Activated naive CD8-positive, alpha-beta T cell treated with anti-CD3 and anti-CD28 coated beads, Interleukin-2, amount 50 U/mL, for 16 hours (primary cell): ENCODE measurements around the gene ZNF467.

Source experiments
- DNase-seq: peaks from one replicate; pipeline ENCODE4 v3.0.0-alpha.2; 2020; ENCODE audit warnings: low read depth, low spot score

Gene ZNF467

DNA sequence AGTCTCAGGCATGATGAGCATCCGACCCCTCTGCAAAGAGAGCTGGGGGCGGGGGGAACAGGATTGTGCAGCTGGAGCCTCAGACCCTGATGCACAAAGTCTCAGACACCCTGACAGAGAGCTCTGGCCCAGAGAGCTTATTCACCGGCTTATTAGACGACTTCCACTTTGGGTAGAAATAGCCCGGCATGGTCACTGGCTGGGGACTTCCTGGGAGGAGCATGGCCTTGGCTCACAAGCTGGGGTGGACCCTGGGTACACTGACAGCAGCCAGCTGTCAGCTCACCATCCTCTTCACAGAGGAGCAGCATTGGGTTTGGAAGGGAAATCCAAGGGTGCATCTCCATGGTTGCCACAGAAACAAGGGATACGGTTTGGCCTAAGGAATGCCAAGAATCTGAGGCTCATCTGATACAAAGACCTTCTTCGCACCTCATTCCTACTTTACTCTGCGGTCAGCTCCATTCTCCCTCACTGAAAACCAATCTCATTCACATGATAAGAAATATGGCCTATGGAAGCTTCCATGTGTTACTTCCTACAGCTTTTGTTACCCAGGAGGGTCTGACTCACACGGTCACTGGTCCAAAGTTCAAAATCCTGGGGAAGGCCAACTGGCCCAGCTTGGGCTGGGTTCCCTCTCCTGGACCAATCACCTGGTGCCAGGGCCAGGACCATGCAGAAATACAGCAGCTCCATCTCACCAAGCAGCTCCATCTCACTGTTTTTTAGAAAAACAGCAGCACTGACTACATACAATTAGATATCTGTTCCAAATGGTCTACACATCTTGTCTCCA is 25.1 kb downstream of the ZNF467 start:
- DNase-seq: no peak

DNA sequence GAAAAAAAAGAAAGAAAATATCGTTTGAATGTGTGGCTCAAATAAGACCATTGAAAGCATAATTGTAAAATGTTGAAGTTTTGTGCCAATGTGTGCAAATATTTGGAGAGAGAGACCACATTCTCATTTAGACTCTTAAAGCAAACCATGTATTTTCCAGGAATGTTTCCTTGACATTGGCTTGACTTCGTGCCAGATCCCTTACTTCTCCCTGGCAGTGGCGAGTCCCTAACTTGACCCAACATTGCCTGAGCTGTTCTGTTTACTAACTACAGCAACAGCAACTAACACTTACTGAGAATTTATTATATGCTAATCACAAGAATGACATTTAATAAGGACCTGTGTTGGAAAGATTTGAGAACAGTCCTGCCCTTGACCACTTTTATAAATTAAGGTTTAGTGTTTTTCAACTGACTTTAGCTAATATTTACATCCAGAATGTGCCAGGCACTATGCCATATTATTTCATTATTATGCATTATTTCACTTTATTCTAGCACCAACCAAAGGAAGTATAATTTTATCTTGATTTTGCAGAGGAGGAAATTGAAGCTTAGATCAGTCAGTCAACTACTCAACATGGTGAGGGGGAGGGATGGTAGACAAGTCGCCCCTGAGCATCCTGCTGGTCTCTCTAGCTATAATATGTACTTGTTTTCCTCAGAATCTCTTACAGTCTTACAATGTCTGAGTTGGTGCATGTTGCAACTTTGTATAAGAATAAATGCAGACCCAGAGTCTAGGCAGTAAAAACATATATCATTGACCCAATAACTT is 29.7 kb downstream of the ZNF467 start:
- DNase-seq: no peak

DNA sequence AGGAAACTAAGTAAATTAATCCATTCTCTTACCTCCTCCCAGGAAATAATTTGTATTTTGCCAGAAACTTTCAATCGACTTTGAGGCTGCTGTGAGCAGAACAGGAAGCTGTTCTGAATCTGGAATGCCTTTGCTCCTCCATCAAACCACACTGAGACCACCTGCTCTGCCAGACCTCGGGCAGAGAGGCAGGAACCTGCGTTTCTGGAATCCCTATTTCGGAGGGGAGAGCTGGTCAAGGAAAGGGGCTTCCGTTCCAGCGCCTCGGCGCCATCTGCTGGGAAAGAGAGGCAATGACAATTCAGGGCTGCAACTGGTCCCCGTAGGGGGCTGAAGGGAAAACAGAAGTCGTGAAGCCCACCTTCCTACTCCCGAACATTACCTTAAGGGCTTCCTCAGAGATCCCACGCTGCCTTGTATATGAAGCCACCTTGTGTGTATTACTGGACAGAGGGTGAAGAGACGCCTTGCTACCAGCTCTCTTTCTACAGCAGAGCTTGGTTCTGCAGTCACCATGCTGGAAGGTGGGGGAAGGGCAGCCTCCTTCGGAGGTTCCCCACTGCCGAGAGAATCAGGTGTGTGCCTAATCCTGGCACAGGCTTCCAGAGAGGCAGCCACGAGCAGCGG is 31.2 kb downstream of the ZNF467 start:
- DNase-seq: no peak

DNA sequence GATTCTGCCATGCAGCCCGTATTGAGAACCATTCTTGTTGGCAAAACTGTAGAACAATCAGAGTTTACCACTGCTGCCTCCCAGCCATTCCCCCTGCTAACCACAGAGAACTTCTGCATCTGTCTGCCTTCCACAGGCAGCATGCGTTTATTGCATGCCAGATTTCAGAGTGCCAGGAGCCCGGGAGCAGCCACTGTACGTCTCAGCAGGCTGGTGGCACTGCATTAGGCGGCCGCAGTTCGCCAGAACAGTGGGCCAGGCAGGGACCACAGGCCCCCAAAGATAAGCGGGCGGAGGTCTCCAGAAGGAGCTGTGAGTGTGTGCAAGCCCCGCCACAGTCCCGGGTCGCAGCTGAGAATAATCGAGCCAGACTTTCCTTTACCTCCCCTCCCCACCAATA is 31.8 kb downstream of the ZNF467 start:
- no peak for DNase-seq

DNA sequence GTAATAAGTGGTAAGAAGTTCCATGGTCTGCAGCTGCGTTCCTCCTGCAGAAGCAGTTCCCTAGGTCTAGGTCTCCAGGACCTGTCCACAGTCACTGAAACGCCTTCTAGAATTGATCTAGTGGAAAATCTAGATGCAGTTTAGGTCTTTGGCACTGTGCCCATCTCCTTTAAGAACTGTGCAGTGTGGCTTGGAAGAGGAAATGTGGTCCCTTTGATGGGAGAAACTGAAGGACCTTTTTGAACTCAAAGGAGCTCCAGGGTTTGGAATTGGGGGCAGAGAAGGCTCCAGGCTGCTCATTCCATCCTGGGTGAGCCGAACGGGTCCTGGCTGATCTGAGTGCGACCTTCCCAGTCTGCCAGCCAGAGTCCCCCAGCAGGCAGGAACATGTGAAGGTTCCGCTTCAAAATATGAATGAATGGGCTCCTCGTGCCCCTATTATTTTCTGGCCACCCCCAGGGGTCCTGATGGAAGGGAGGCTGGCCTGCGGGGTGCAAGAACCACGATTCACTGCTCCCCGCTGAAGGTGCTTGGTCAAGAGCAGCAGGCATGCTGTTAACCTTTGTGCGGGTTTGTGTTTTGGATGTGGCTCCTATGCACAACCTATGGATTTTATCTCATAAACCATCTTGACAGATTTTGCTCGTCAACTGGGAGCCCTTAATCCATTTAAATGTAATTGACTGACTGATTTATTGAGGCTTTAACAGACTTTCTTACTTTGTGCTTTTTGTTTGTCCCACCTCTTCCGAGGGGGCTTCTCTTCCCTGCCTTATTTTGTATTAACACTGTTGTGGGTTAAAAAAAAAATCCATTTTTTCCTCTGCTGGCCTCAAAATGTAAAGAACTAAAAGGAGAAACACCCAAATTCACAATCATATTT is 36.7 kb downstream of the ZNF467 start:
- no peak for DNase-seq

DNA sequence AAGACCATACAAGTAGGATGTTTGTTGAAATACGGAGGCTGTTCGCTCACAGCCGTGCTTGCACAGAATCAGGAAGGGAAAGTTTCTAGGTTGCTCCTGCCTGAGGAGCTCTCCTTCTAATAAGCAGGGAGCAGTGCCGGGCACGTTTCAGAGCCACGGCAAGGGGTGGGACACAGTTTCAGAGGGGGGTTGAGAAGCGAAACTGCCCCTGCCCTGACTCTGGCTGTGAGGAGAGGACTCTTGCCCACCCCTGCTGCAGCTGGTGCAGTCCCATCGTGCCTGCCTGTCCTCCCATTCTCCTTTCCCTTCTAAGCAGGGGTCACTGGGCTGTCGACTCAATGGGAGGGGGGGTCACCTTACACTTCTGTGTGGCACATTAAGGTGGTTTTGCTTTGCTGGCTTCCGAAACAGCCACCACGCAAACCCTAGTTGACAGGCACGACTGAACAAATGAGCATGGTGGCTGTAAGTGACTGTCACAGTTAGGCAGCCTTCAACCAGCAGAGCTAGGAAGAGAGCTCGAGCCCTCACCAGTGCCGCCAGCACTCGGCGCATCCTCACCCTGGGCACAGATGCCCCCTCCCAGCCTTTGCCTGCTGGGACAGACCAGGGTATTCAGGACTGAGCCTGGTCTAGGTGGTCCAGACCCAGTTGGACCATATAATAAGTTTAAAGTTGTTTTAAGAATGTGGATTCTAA is 37.5 kb downstream of the ZNF467 start:
- DNase-seq: no peak

DNA sequence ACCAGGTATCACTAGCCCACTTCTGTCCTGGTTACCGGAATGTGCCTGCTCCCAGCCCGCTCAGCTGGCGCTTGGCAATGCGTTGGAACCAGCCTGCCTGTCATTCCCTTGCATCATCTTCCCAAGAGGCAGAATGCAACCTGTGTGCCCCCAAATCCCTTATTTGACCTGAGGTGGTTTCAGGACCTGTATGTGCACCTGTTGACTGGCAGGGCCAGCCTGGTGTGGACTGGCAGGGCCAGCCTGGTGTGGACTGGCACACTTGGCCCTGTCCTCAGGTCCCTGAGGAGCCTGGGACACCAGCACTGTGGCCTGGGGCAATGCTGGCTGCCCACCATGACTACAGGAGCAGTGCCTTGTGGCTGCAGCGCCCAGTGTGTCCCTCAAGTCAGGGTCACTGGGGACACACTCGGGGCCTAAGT is 38.2 kb downstream of the ZNF467 start:
- no peak for DNase-seq

DNA sequence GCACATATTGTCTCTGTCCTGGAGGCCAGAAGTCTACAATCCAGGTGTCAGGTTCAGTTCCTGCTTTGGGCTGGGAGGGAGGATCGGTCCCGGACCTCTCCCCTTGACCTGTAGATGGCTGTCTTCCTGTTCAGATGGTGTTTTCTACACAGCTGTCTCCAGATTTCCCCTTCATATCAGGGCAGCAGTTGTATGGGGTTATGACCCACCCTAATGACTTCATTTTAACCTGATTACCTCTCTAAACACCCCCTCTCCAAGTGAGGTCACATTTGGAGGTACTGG is 38.7 kb downstream of the ZNF467 start:
- DNase-seq: no peak

DNA sequence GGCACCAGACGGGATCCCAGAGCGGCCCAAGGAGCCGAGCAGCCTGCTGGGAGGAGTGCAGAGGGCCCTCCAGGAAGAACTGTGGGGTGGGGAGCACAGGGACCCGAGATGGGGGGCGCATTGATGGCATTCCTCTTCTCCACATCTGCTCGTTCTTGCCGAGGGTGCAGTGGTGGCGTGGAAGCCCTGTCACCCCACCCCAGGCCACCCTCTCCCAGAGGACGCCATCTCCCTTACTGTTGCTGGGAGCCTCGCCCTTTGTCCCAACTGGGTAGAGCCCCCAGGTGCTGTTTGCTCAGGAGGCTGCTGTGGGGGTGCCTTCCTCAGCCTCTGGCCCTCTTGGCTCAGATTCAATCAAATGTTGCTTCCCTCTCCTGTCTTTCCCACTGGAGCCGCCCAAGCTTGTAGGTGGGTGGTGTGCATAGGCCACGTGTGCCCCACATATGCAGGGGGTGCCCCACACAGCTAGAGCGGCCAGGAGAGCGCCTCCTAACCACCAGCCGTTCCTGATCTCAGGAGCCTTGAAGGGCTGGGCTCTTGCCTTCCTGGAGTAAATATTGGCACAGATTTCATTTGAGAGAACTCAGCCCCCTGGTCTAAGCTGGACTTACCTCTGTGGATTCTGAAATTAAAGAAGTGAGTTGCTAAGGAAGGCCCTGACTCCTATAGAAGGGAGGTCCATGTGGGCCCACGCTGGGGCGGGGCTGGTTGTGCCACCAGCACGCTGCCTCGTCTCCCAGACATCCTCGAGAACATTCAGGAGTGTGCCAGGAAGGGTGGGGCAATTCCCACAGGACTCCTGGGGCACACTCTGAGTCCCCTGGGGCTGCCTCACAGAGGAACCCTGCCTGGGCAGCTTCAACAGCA is 39.2 kb downstream of the ZNF467 start:
- no peak for DNase-seq

DNA sequence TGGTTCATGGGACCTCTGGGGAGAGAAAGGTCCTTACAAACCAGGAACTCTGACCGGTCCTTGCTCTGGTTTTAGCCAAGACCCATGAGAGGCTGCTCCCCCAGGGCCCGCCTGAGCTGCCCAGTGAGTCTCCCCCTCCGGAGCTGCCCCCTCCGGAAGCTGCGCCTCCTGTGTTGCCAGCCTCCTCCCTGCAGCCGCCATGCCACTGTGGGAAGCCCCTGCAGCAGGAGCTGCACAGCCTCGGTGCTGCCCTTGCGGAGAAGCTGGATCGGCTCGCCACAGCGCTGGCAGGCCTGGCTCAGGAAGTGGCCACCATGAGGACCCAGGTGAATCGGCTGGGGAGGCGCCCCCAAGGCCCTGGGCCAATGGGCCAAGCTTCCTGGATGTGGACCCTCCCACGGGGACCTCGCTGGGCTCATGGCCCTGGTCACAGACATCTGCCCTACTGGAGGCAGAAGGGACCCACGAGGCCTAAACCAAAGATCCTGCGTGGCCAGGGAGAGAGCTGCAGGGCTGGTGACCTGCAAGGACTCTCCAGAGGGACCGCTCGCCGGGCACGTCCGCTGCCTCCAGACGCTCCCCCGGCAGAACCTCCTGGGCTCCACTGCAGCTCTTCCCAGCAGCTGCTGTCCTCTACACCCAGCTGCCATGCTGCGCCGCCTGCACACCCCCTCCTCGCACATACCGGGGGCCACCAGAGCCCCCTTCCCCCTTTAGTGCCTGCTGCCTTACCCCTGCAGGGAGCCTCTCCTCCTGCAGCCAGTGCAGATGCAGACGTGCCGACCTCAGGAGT is 40.1 kb downstream of the ZNF467 start:
- no peak for DNase-seq

DNA sequence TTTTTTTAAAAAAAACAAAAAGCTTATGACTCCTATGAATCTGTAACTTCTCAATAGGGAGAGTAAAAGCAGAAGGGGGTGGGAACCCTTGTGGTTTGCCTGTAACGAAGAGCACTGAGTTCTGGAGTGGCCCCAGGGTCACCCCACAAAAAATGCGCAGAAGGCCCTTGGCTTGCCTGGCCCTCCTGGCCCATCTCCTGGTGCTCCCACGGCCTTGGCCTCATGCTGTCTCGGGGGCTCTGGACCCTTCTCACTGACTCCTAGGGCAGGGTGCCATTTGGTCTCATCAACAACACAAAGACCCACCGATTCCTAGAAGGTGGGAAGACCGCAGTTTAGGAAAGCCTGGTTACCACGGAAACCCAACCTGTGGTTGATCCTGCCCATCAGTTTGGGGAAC is 40.8 kb downstream of the ZNF467 start:
- DNase-seq: no peak

DNA sequence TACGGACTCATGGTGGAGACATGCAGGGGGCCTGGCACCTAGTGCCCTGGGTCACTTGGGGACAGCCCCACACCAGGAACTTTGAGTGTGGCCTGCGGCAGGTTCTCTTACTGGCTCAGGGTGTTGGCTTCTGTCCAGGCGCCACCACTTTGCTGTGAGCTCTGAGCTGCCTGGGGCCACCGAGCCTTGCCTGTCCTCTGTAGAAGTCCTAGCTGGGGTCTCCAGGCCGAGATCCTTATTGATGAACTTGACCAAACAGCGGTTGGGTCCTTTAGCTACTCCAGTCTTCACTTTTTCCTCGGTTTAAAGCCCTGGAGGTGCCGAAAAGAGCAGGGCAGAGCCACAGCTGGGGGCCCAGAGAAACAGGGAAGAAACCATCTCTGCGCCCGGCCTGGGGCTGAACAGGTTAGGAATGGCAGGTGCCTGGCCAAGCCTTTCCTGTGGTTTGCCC is 41.3 kb downstream of the ZNF467 start:
- no peak for DNase-seq

DNA sequence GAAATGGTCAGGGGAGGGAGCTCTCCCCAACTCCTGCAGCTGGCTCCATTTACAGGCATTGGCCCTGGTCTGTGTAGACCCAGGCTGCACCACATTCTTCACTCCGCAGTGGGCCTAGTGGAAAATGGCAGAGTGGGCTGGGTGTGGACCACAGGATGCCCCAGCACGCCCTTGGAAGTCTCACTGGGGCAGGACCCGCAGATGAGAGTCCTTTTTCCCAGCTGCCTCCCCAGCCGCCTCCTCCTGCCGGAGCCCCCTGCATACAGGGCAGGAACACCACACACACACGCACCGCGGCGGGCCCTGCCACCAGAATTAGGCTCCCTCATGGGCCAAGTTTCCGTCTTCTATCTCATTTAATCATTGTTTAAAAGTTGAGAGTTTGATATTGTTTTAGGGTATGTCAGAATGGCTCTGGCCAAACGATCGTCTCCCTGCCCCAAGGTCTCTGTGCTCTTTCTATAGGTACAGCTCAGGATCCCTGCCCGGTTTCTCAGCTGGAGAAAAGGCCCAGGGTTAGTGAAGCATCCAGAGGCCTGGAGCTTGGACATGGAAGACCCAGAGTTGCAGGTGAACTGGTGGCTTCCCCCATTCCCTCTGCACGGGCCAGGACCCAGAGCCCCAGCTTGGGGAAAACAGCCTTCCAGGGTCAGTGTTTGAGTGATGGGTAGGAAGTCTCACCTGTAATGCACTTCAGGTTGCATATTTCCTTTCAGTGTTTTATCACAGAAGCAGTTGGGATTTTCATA is 42.0 kb downstream of the ZNF467 start:
- no peak for DNase-seq

DNA sequence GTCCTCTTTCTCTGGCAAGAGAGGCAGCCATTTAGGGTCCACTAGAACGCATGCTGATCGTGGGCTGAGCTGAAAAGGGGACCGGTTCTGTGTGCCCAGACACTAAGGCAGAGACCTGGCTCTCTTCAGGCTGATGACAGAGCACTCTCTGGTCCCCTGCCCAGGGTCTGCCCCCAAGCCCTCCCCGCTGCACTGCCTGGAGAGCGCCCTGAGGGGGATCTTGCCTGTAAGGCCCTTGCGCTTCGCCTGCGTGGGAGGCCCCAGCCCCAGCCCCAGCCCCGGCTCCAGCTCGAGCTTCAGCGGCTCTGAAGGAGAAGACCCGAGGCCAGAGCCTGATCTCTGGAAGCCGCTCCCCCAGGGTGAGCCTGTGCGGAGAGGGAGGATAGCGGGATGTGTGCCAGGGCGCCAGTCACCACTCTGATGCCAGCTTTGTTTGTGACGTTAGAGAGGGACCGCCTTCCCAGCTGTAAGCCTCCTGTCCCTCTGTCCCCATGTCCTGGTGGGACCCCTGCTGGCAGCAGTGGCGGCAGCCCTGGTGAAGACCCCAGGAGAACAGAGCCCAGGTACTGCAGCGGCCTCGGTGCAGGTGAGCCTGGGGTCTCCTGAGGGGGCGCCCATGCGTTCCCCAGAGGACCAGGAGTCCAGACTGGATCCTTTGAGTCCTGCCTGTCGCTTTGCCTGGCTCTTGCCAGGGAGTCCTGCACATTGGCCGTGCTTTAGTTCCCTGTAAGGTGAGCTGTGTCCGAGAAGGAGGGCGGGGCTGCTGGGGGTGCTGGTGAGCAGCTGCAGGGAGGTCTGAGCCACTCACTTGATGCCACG is 43.2 kb downstream of the ZNF467 start:
- no peak for DNase-seq

DNA sequence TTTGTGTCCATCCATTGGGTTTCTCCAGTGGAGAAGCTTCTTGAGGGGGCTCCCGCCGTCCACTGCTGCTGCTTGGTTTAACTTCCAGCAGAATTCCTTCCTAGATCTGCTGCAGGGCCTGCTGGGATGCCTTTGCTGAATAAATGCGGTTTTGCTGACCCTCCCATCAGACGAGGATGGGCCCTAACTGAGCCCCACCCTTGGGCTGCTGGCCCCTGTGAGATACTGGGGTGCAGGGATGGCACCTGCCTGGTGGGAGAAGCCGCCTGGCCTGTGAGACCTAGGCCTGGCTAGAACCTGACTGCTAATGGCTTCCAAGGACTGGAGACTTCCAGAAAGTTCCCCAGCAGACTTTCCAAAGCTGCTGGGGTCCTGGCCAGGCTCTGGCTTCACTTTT is 43.8 kb downstream of the ZNF467 start:
- no peak for DNase-seq

DNA sequence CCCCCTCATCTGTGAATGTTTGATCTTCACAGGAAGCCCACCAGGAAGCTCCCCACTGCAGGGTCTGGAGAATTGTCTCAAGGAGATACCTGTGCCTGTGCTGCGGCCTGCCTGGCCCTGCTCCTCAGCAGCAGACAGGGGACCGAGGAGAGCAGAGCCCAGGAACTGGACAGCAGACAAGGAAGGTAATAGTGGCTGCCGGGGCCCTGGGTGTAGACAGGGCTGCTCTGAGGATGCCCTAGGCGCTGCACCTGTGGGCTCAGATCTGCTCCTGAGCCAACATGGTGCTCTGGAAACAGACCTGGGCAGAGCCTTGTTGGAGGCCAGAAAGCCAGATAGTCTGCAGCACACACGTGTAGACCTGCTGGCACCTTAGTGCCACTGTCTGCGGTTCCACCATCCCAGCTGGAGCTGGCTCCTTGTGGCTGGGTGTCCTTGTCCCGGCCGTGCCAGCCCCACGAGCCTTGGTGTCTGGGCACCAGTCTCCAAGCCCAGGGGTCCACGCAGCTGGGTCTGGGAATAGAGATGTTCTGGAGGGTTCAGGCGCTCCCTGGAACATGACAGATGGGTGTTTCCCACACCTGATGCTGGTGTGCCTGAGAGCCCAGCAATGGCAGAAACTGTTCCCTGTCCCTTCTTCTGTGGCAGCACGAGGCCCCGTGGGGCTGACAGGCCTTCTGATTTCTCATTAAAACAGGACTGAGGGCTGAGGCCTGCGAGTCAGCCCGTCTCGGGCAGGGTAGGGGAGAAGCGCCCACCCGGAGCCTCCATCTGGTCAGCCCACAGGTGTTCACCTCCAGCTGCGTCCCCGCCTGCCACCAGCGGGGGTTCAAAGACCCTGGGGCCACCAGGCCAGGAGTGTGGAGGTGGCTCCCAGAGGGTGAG is 44.7 kb downstream of the ZNF467 start:
- no peak for DNase-seq
